22Rv1 (cell line): Measurements from ENCODE around the gene SLC25A42.

Experiments
- H3K27ac ChIP-seq: fragments of 450-650 bp; 2 replicates; pipeline ENCODE4 v1.5.1; 2017
- ZFX ChIP-seq: fragments of 450-650 bp; IDR thresholded peaks from 2 replicates; pipeline ENCODE4 v1.6.1; 2017; ENCODE audit warnings: antibody characterized with exemption, borderline replicate concordance
- TF ChIP-seq, protein P1 (sequence below): fragments of 450-650 bp; IDR thresholded peaks from 2 replicates; pipeline ENCODE4 v1.5.1; 2017; ENCODE audit warnings: mild to moderate bottlenecking

The SLC25A42 gene

DNA sequence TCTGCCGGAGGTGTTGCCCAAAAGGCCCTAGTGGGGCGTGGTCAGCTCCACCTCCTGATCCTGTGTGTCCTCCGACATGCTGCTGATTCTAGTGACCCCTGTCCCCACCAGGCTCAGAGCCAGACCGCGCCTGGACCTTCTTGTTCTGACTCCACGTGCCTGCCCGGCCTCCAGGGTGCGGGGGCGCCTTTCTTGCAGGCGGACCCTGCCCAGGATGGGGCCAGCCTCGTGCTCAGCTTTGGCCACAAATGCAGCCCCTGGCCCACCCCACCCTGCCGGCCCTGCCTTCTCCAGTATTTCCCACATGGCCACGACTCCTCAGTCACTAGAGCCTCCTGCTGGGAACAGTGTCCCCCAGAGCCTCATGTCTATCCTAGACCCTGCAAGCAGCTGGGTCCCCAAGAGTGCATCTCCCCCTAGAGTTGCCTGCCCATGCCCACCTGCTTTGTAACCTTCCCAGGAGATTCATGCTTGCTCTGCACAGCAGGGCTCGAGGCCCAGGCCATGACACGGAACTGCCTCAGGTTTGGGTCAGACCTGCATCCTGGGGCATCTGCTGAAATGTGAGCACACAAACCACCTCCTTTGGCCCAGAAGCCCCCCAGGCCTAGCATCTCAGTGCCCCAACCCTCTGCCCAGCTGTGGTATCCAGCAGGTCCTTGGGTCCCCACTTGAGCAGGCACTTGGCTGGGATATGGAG lies 47.5 kb downstream of the SLC25A42 start:
- TF ChIP-seq, protein P1, sequence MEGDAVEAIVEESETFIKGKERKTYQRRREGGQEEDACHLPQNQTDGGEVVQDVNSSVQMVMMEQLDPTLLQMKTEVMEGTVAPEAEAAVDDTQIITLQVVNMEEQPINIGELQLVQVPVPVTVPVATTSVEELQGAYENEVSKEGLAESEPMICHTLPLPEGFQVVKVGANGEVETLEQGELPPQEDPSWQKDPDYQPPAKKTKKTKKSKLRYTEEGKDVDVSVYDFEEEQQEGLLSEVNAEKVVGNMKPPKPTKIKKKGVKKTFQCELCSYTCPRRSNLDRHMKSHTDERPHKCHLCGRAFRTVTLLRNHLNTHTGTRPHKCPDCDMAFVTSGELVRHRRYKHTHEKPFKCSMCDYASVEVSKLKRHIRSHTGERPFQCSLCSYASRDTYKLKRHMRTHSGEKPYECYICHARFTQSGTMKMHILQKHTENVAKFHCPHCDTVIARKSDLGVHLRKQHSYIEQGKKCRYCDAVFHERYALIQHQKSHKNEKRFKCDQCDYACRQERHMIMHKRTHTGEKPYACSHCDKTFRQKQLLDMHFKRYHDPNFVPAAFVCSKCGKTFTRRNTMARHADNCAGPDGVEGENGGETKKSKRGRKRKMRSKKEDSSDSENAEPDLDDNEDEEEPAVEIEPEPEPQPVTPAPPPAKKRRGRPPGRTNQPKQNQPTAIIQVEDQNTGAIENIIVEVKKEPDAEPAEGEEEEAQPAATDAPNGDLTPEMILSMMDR, result no peak
- TF ChIP-seq ZFX, result no peak
- H3K27ac ChIP-seq, result no peak overlapping the region

DNA sequence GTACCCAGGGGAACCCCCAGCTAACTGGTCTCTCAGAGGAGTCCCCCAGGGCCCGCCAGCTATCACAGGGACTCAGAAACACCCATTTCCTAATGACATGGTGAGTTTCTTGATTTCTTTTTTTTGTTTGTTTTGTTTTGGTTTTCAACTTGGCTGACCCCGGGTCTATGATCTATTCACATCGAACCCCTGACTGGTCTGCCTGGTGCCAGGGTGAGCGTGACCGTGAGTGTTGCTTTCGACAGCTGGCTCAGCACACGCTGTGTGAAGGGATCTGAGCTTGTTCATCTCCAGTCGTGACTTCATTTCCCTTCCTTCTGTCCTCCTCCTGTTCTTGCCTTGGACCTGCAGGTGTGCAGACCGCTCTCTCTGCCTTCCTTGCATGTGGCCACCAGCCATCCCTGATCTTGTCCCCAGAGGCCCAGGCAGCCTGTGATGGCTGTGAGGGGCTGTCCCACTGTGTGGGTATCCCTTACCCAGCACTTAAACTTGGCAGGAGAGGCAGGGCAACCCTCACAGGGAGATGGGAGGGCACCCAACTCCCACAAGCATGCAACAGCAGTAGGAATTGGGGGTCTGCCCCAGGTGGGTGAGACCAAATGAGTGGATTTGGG lies 48.3 kb downstream of the SLC25A42 start:
- no peak for TF ChIP-seq ZFX
- TF ChIP-seq, protein P1, result no peak
- no peak overlapping the region for H3K27ac ChIP-seq

DNA sequence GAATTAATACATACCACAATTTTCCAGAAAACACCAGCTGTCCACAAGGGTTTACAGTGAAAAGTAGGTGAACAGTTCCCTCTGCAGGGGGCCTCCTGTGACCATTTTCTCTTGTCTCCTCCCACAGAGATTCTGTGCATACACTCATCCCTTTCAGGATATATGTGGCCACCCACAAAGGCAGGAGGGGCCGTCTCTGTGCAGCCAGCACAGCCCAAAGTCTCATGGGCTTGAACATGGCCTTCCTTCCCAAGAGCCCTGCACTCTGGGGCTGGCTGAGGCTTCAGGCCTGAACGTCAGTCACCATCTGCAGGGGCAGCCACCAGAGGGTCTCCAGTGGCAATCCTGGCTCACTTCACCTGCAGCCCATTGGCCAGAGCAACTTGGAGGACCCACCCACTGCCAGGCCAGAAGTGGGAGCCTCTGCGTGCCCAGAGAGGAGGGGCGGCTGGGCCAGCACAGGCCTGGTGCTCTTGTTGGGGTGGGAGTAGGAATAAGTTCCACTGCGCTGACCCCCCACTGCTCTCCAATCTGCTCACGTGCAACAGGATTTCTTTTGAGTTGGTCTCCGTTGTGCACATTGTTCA lies 49.3 kb downstream of the SLC25A42 start:
- TF ChIP-seq ZFX, result no peak
- TF ChIP-seq, protein P1, result no peak
- H3K27ac ChIP-seq, result no peak overlapping the region

DNA sequence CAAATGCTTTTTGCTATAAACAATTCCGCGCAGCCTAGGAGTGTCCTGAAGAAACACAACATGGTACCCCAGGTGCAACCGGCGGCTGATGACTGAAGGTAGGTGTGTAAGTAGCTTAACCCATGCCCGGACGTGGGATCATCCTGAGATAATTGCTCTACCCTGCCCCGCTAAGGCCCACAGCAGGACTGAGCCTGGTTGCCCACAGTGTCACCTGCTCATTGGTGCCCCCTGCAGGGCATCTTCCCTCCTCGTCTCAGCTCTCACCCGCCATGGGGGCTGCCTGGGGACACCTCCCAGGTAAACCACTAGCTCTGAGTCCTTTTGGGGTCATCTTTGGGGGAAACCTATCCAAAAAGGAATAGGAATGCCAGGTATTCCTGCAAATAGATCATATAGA lies 52.2 kb downstream of the SLC25A42 start:
- no peak overlapping the region for H3K27ac ChIP-seq
- TF ChIP-seq ZFX, result no peak
- TF ChIP-seq, protein P1, result peak; percentile 81

DNA sequence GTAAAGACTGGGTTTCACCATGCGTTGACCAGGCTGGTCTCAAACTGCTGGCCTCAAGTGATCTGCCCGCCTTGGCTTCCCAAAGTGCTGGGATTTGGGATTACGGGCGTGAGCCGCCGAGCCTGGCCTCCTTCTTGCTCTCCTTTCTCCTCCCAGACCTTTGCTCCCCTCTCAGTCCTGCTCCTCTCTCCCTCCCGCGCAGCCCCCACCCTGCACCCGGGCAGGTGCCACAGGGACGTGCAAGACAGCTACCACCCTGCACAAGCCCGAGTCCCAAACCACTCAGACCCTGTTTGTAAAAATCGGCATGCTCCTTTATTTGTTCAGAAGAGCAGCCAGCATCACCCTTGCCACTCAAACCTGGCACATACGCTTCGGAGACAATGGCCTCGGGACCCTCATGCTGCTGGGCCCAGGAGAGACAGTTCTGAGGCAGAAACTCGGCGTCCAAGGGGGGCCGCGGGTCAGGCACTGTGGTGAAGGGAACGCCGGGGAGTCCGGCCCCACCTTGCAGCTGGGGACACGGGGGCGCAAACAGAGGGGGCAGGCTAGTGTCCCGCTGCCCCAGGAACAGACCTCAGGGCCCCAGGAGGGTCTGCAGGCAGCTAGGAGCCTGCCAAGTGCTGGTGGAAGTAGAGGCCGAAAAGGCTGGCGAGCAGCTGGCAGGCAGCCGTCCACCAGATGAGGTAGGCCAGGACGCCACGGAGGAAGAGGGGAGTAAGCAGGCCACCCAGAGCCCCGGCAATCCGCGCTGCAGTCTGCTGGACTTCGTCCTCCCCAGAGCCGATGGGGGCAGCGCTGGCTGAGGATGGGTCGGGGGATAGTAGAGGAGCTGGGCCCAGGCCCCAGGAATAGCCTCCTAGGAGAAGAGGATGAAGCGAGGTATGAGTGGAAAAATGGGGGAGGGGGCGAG lies 55.8 kb downstream of the SLC25A42 start:
- H3K27ac ChIP-seq, result peak overlapping the region; percentile 18; the same call in 1 of the 2 replicates
- no peak for TF ChIP-seq ZFX
- TF ChIP-seq, protein P1, result no peak

DNA sequence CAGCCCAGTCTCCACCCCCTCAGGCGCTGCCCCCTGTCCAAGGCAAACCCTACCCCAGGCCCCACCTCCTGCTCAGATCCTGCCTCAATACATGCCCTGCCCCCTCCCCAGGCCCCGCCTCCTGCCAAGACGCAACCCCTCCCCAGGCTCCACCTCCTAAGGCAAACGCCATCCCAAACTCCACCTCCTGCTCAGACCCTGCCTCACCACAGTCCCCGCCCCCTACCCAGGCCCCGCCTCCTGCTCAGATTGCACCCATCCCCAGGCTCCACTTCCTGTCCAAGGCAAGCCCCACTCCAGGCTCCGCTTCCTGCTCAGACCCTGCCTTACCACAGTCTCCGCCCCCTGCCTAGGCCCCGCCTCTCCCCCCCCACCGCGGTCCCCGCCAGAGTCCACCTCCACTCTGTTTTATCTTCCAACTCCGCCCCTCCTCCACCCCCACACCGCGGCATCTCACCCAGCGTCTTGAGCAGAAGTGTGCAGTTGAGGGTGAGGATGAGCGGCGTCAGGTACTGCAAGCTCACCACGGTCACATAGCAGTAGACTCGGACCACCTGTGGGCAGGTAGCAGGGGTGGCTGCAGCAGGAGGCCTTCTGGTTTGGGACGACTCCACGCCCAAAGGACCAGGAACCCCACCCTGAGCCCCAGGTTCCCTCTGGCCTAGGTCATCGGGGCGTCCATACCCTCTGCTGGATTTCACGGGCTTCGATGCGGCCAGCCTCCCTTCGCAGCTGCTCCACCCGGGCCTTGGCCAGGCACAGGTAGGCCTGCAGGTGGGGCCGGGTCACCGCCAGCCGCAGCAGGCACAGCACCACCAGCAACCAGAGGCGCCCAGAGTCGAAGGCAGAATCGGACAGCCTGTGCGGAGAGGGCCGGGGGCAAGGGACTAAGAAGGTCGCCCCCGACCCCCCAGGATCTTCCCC lies 56.8 kb downstream of the SLC25A42 start:
- TF ChIP-seq, protein P1, result no peak
- no peak for TF ChIP-seq ZFX
- peak overlapping the region; percentile 52 for H3K27ac ChIP-seq
